Transverse colon (tissue), 4 donors: ENCODE measurements around the gene TNNI3K. TPM values are rescaled to one million over a fixed set of nuclear protein-coding genes. Genes with fewer than 3 reads are reported as not detected.
A peak's percentile ranks its signal among the peaks of the same experiment; 100 is the strongest.

Experiments
- DNase-seq: peaks from one replicate; pipeline ENCODE4 v3.0.0-alpha.2; 2019
- H3K27ac ChIP-seq, 4 donors: fragments of 200-600 bp; sonication (generic); 2 replicates each; pipeline ENCODE4 v1.5.1; 2016 to 2018; ENCODE audit warnings: inconsistent platforms in 4 of 4
- H3K27me3 ChIP-seq: fragments of 200-600 bp; sonication (generic); 2 replicates; pipeline ENCODE4 v1.5.1; 2017; ENCODE audit warnings: inconsistent platforms
- H3K36me3 ChIP-seq, 4 donors: fragments of 200-600 bp; sonication (generic); 2 replicates each; pipeline ENCODE4 v1.5.1; 2017 to 2019; ENCODE audit warnings: inconsistent platforms in 4 of 4
- H3K4me1 ChIP-seq, 4 donors: fragments of 200-600 bp; sonication (generic); 2 replicates each; pipeline ENCODE4 v1.5.1; 2017 to 2020; ENCODE audit warnings: inconsistent platforms in 4 of 4
- H3K4me3 ChIP-seq, 4 donors: fragments of 200-600 bp; sonication (generic); 1 replicate in 1 of 4; 2 replicates in 3 of 4; pipeline versions ENCODE4 v1.5.1 to v1.6.1; 2017 to 2019; ENCODE audit warnings: inconsistent platforms in 4 of 4
- H3K9me3 ChIP-seq, 2 donors: fragments of 200-600 bp; sonication (generic); 2 replicates each; pipeline ENCODE4 v1.5.1; 2017 to 2019; ENCODE audit warnings: inconsistent platforms in 2 of 2
- CTCF ChIP-seq, 5 experiments: fragments of 200-600 bp in 3 of 5; fragments of 450-650 bp in 2 of 5; sonication (generic) in 3 of 5; IDR thresholded peaks; 1 replicate in 2 of 5; 2 replicates in 3 of 5; pipeline ENCODE4 v1.5.1; 2016 to 2017; ENCODE audit warnings: antibody characterized with exemption in 5 of 5, inconsistent platforms in 3 of 5, mild to moderate bottlenecking in 2 of 5, moderate library complexity in 1 of 5
- EP300 ChIP-seq: sonication (generic); formaldehyde crosslinking; IDR thresholded peaks from one replicate; pipeline ENCODE4 v1.6.1; 2017; ENCODE audit warnings: antibody characterized with exemption, low read depth
- POLR2A ChIP-seq: fragments of 450-650 bp; IDR thresholded peaks from one replicate; pipeline ENCODE4 v1.6.1; 2016; ENCODE audit warnings: antibody characterized with exemption, mild to moderate bottlenecking, moderate library complexity
- POLR2AphosphoS5 ChIP-seq, 3 donors: sonication (generic); formaldehyde crosslinking; IDR thresholded peaks; one replicate each; pipeline ENCODE4 v1.6.1; 2016; ENCODE audit warnings: antibody characterized with exemption in 3 of 3
- WGBS, 2 donors: methylation state at CpG; one replicate each; pipeline ENCODE4 v1.1.5; 2018; ENCODE audit warnings: low coverage in 1 of 2; 5-methylcytosine and 5-hydroxymethylcytosine counted together
- in situ Hi-C, 4 donors: fragments of 200-750 bp; cut with MboI; loops; one replicate each; pipeline versions ENCODE4 v1.15.0 to v1.15.1; 2017; ENCODE audit warnings: low sequenced_read_pairs in 3 of 4, low pct_ligation_motif_present in 1 of 4, low pct_unique_long_range_greater_than_20kb in 1 of 4
- intact Hi-C: fragments of 100-400 bp; cut with DNase I; formaldehyde crosslinking; loops from one replicate; pipeline ENCODE4 v1.15.1; 2023; ENCODE audit warnings: low total_unique reads
- total RNA-seq, 4 donors: library from RNA; depleted of rRNA; stranded (reverse); fragments of >200 nt; gene quantifications; one replicate each; pipeline ENCODE4 v1.1.0, GENCODE V29; 2016

The TNNI3K gene
- total RNA-seq, 4 donors from 2014 or later, result 0.95 to 14.2 (median 2.9) TPM; not detected in 1

DNA sequence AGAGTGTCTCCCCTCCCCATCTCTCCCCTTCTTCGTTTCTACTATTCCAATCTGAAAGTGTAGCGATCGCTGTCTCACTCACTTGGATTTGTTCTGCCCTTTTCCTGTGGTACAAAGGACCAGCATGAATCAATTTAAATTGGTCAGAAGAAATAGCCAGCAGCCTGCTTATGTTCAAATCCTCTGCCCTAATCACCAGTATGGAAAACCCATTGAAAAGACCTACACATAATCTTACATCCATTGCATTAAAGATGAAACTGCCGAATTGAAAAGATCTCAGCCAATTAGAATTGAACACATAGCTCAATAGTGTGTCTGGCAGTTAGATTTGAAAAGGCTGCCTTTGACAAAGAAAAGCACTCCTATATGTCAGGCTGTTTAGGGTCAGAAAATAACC lies 122.6 kb downstream of the TNNI3K start:
- Histone ChIP-seq H3K27me3 (no peaks in the 10 kb centered on the region), H3K36me3 (no peaks in the 10 kb centered on the region), H3K4me1 (no peaks in the 10 kb centered on the region), H3K9me3 (no peaks in the 10 kb centered on the region), H3K27ac (no peak overlapping the region), H3K4me3 (no peak overlapping the region)
- DNase-seq, result no peak
- TF ChIP-seq POLR2AphosphoS5 (IDR thresholded peaks at IDR 0.05), result no peak
- TF ChIP-seq EP300, result no peak
- no peak for TF ChIP-seq POLR2A
- no peak for TF ChIP-seq CTCF (IDR thresholded peaks at IDR 0.05)
- WGBS, 2 donors, result 79 to 87% methylated on average over 4 of the region's 4 CpGs
- intact Hi-C loops, result no loop called here
- in situ Hi-C loops, result no loop called here

- no peaks in the 10 kb centered on the region for H3K4me1 ChIP-seq
- no peaks in the 10 kb centered on the region for H3K27me3 ChIP-seq
- no peak for DNase-seq
- TF ChIP-seq EP300 (no peak), POLR2AphosphoS5 (IDR thresholded peaks at IDR 0.05) (no peak), CTCF (IDR thresholded peaks at IDR 0.05) (no peak), POLR2A (no peak)
- in situ Hi-C loops, result no loop called here
- H3K4me3 ChIP-seq, result no peak overlapping the region
- intact Hi-C loops, result no loop called here
- 71 to 85% methylated on average over 1 of the region's 1 CpG for WGBS, 2 donors
- no peaks in the 10 kb centered on the region for H3K36me3 ChIP-seq
- no peaks in the 10 kb centered on the region for H3K9me3 ChIP-seq
- H3K27ac ChIP-seq, result no peak overlapping the region
Measured at GRCh38 chr1:74362691-74363090, 127.5 kb downstream of the TNNI3K start.

DNA sequence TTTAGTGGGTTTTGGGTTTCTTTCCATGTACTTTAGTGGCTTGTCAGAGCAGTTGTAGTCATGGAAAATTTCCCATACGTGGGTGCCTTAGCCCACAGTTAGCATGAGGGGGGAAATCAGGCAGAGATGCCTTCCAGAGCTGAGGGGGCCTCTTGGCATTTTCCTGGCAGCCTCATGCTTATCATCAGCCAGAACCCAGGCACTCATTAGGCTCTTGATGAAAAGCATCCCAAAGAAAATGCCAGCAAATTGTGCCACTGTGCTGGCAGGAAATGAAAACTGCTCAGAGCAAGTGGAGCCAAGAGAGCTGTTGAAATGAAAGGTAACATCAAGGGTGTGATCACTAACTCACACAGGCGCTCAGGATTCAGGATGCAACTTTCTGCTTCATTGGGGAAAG lies 128.0 kb downstream of the TNNI3K start:
- H3K27ac ChIP-seq, result no peak overlapping the region
- 53 to 100% methylated on average over 1 to 2 of the region's 2 CpGs for WGBS, 2 donors
- DNase-seq, result no peak

GRCh38 chr1:74367175-74367813 lies 132.1 kb downstream of the TNNI3K start:
- intact Hi-C loops (no loop called here), in situ Hi-C loops (no loop called here)
- Histone ChIP-seq H3K4me3 (no peak overlapping the region), H3K9me3 (no peaks in the 10 kb centered on the region), H3K36me3 (no peaks in the 10 kb centered on the region), H3K4me1 (no peaks in the 10 kb centered on the region), H3K27ac (no peak overlapping the region), H3K27me3 (no peaks in the 10 kb centered on the region)
- no peak for DNase-seq
- TF ChIP-seq POLR2A (no peak), POLR2AphosphoS5 (IDR thresholded peaks at IDR 0.05) (no peak), CTCF (IDR thresholded peaks at IDR 0.05) (no peak), EP300 (no peak)
- 90 to 96% methylated on average over 1 of the region's 1 CpG for WGBS, 2 donors

More for the DNA sequence above, 128.0 kb downstream of the TNNI3K start:
- Histone ChIP-seq H3K27me3 (no peaks in the 10 kb centered on the region), H3K36me3 (no peaks in the 10 kb centered on the region), H3K9me3 (no peaks in the 10 kb centered on the region), H3K4me1 (no peaks in the 10 kb centered on the region), H3K4me3 (no peak overlapping the region)
- intact Hi-C loops (no loop called here), in situ Hi-C loops (no loop called here)
- TF ChIP-seq EP300 (no peak), POLR2AphosphoS5 (IDR thresholded peaks at IDR 0.05) (peak in 2 of 3 donors; percentile 36 to 55)

DNA sequence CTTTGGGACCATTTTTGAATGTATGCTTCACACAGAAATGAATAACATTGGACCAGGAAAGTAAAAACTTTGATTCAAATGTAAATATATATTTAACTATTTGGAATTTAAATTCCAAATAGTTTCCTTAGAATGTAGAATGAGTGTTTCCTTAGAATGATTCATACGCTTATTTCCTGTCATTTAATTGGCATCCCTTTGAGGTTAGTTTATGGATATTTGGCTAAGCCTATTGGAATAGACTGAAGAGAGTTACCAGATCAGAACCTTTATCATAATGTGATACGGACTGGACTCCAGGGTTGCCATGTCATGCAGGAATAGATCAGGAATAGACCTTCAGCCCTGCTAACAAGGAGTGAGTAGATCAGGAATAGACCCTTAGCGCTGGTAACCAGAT lies 133.1 kb downstream of the TNNI3K start:
- 73 to 90% methylated on average over 2 to 3 of the region's 3 CpGs for WGBS, 2 donors
- no peaks in the 10 kb centered on the region for H3K4me1 ChIP-seq
- no peaks in the 10 kb centered on the region for H3K36me3 ChIP-seq
- H3K27ac ChIP-seq, result no peak overlapping the region
- intact Hi-C loops (no loop called here), in situ Hi-C loops (no loop called here)
- H3K9me3 ChIP-seq, result no peaks in the 10 kb centered on the region
- no peaks in the 10 kb centered on the region for H3K27me3 ChIP-seq
- no peak overlapping the region for H3K4me3 ChIP-seq
- no peak for DNase-seq
- TF ChIP-seq EP300 (no peak), POLR2AphosphoS5 (IDR thresholded peaks at IDR 0.05) (no peak), CTCF (IDR thresholded peaks at IDR 0.05) (no peak), POLR2A (no peak)
